NCI-H69 (cell line): ENCODE data around the gene KLHL13.
"Not testable (repeated sequence)": the region's sequence is repeated elsewhere in the genome, so short reads cannot be mapped to it uniquely, and the experiment has no call there.

ENCODE experiments used
- DNase-seq: peaks from one replicate; lab custom pipeline; 2025; lab: John Stamatoyannopoulos, UW

The KLHL13 gene

GRCh38 chrX:118074196-118074595 lies 42.4 kb downstream of the KLHL13 start:
- DNase-seq: peak; percentile 24

- DNase-seq: peak; percentile 80
Measured at GRCh38 chrX:118066867-118067515, 49.6 kb downstream of the KLHL13 start.

- DNase-seq: no peak
Measured at GRCh38 chrX:118062817-118063615, 53.6 kb downstream of the KLHL13 start.

- DNase-seq: no peak
Measured at GRCh38 chrX:118062048-118062789, 54.4 kb downstream of the KLHL13 start.

GRCh38 chrX:118058924-118059323 lies 57.7 kb downstream of the KLHL13 start:
- DNase-seq: no peak

GRCh38 chrX:118056870-118057269 lies 59.7 kb downstream of the KLHL13 start:
- no peak for DNase-seq

- DNase-seq: peak; percentile 23
Measured at GRCh38 chrX:118049713-118050112, 66.9 kb downstream of the KLHL13 start.

GRCh38 chrX:118047446-118048186 lies 69.0 kb downstream of the KLHL13 start:
- DNase-seq: peak; percentile 7

GRCh38 chrX:118039591-118039990 lies 77.0 kb downstream of the KLHL13 start:
- no peak for DNase-seq

GRCh38 chrX:118038614-118039365 lies 77.8 kb downstream of the KLHL13 start:
- DNase-seq: peak; percentile 6

GRCh38 chrX:118026631-118027030 lies 90.0 kb downstream of the KLHL13 start:
- DNase-seq: no peak

GRCh38 chrX:118025226-118025625 lies 91.4 kb downstream of the KLHL13 start:
- no peak for DNase-seq

- DNase-seq: no peak
Measured at GRCh38 chrX:118024482-118024881, 92.1 kb downstream of the KLHL13 start.

GRCh38 chrX:118022753-118023152 lies 93.9 kb downstream of the KLHL13 start:
- DNase-seq: no peak

- DNase-seq: no peak
Measured at GRCh38 chrX:118016422-118016821, 100.2 kb downstream of the KLHL13 start.

GRCh38 chrX:118002417-118002816 lies 114.2 kb downstream of the KLHL13 start:
- DNase-seq: not testable (repeated sequence)

- no peak for DNase-seq
Measured at GRCh38 chrX:118000518-118000917, 116.1 kb downstream of the KLHL13 start.

- no peak for DNase-seq
Measured at GRCh38 chrX:117998171-117998570, 118.4 kb downstream of the KLHL13 start.

- peak; percentile 53 for DNase-seq
Measured at GRCh38 chrX:117996918-117997480, 119.6 kb downstream of the KLHL13 start.

GRCh38 chrX:117996408-117996807 lies 120.2 kb downstream of the KLHL13 start:
- no peak for DNase-seq

GRCh38 chrX:117995378-117995777 lies 121.2 kb downstream of the KLHL13 start:
- no peak for DNase-seq
